Astrocyte (in vitro differentiated cells and primary cell): ENCODE data around the gene OR6C6. TPM values are rescaled to one million over a fixed set of nuclear protein-coding genes. Genes with fewer than 3 reads are reported as not detected.

Experiments
- DNase-seq: peaks from one replicate; pipeline ENCODE4 v3.0.0-alpha.2; 2010; ENCODE audit warnings: low read depth
- FAIRE-seq: peaks from 2 replicates; lab custom pipeline; 2011; peaks lifted over from hg19 to GRCh38; lab: Jason Lieb, UNC
- H2AFZ ChIP-seq: 2 replicates; pipeline ENCODE4 v1.6.0; 2012; ENCODE audit warnings: low read depth, low read length, inconsistent platforms
- H3K27ac ChIP-seq: 2 replicates; pipeline ENCODE4 v1.5.1; 2011; ENCODE audit warnings: low read depth, low read length, inconsistent platforms
- H3K27me3 ChIP-seq: 2 replicates; pipeline ENCODE4 v1.6.0; 2011; ENCODE audit warnings: low read length, inconsistent platforms; ENCODE audit not compliant: insufficient read depth
- H3K36me3 ChIP-seq: 2 replicates; pipeline ENCODE4 v1.5.1; 2011; ENCODE audit warnings: low read length, inconsistent platforms; ENCODE audit not compliant: insufficient read depth
- H3K4me1 ChIP-seq: 2 replicates; pipeline ENCODE4 v1.5.1; 2011; ENCODE audit warnings: low read length, inconsistent platforms; ENCODE audit not compliant: insufficient read depth
- H3K4me2 ChIP-seq: 2 replicates; pipeline ENCODE4 v1.6.0; 2012; ENCODE audit warnings: low read length, inconsistent platforms
- H3K4me3 ChIP-seq: 2 replicates; pipeline ENCODE4 v1.5.1; 2011; ENCODE audit warnings: low read depth, mild to moderate bottlenecking, low read length, inconsistent platforms; ENCODE audit not compliant: insufficient read depth
- H3K79me2 ChIP-seq: 2 replicates; pipeline ENCODE4 v1.6.0; 2012; ENCODE audit warnings: mild to moderate bottlenecking, low read length, inconsistent platforms; ENCODE audit not compliant: insufficient read depth
- H3K9ac ChIP-seq: 2 replicates; pipeline ENCODE4 v1.6.0; 2012; ENCODE audit warnings: mild to moderate bottlenecking, low read length, inconsistent platforms
- H3K9me3 ChIP-seq: 2 replicates; pipeline ENCODE4 v1.5.1; 2012; ENCODE audit warnings: low read depth, mild to moderate bottlenecking, low read length, inconsistent platforms; ENCODE audit not compliant: insufficient read depth
- H4K20me1 ChIP-seq: 2 replicates; pipeline ENCODE4 v1.6.0; 2012; ENCODE audit warnings: low read length, inconsistent platforms; ENCODE audit not compliant: insufficient read depth
- H3K27ac Mint-ChIP-seq: one replicate; pipeline ENCODE4 v1.8.0; 2021; ENCODE audit warnings: mild to moderate bottlenecking, mixed read lengths; ENCODE audit not compliant: unreplicated experiment
- H3K27me3 Mint-ChIP-seq: one replicate; pipeline ENCODE4 v1.8.0; 2021; ENCODE audit warnings: low read depth, mixed read lengths; ENCODE audit not compliant: unreplicated experiment
- H3K36me3 Mint-ChIP-seq: one replicate; pipeline ENCODE4 v1.8.0; 2021; ENCODE audit warnings: low read depth, mixed read lengths; ENCODE audit not compliant: unreplicated experiment
- H3K4me1 Mint-ChIP-seq: one replicate; pipeline ENCODE4 v1.8.0; 2021; ENCODE audit warnings: low read depth, mixed read lengths; ENCODE audit not compliant: unreplicated experiment
- H3K4me3 Mint-ChIP-seq: one replicate; pipeline ENCODE4 v1.8.0; 2021; ENCODE audit warnings: mild to moderate bottlenecking, moderate library complexity, mixed read lengths; ENCODE audit not compliant: unreplicated experiment
- H3K9me3 Mint-ChIP-seq: one replicate; pipeline ENCODE4 v1.8.0; 2021; ENCODE audit warnings: mild to moderate bottlenecking, mixed read lengths; ENCODE audit not compliant: unreplicated experiment
- EZH2 ChIP-seq: IDR thresholded peaks from 2 replicates; pipeline ENCODE4 v1.6.1; 2012; ENCODE audit warnings: mild to moderate bottlenecking, low read length, inconsistent platforms; ENCODE audit not compliant: insufficient read depth
- total RNA-seq: library from RNA; stranded (reverse); gene quantifications from 2 replicates; pipeline ENCODE4 v1.2.1, GENCODE V29; 2021
- TF ChIP-seq, protein P1 (sequence below): IDR thresholded peaks from 2 replicates; pipeline ENCODE4 v1.5.1; 2011; ENCODE audit warnings: low read depth, mild to moderate bottlenecking, inconsistent platforms, low read length, moderate library complexity; ENCODE audit not compliant: insufficient read depth

The OR6C6 gene
- total RNA-seq, 1 donor from 2014 or later: not detected

DNA sequence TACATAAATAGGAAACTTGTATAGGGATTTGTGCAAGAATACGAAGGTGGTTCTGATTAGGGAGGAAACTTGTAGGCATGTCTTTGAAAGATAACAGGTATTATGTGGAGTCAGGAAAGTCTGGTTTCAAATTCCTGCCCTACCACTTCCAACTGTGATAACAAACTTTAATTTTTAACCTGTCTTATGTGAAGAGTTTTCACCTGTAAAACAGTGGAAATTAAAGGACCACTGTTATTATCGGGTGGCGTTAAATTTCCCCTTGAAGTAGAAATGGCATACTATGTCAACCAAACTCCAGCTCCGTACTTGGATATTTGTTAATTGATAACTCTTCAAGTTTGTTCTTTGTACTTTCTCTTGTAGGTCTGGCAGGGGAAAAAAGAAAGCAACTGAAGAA is 23.8 kb upstream of the OR6C6 start:
- Mint-ChIP-seq H3K27me3 (no peaks in the 10 kb centered on the region), H3K4me3 (no peak overlapping the region)
- H3K4me3 ChIP-seq: no peak overlapping the region

DNA sequence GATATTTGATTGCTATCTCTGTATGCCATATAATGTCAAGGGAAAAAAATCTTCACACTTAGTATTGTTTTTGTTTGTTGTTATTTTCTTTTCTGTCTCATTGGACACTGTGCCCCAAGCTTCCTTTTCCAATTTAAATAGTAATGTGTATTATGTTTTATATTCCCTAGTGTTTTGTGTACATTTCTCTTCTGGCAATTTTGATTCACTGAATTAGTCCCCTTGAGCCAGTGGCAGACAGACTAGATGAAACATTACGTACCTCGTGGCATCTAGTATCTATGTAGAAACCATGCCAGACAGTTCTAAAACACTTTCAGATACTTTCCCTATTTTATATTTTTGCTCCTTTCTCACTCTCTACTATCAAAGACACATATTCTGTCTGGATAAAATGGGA is 17.7 kb upstream of the OR6C6 start, which contains the start of gene OR6C1:
OR6C1 (plus strand) TSS at position 301 of the 400 bp plus-strand sequence. CDS start 6,257 bp downstream, outside the sequence.
- H3K36me3 Mint-ChIP-seq: no peaks in the 10 kb centered on the region
- H3K9me3 Mint-ChIP-seq: no peaks in the 10 kb centered on the region
- no peak within 1 kb of the TSS for H3K9ac ChIP-seq
- FAIRE-seq (no peak), DNase-seq (no peak)
- no peaks in the 10 kb centered on the region for H3K36me3 ChIP-seq
- H3K27me3 ChIP-seq: no peaks in the 10 kb centered on the region
- H3K27ac Mint-ChIP-seq: no peak within 1 kb of the TSS
- peaks cover 4% of the 10 kb centered on the region for H3K4me1 Mint-ChIP-seq
- no peaks in the 10 kb centered on the region for H3K9me3 ChIP-seq
- no peak within 1 kb of the TSS for H3K4me3 Mint-ChIP-seq
- no peak within 1 kb of the TSS for H2AFZ ChIP-seq
- TF ChIP-seq, protein P1, sequence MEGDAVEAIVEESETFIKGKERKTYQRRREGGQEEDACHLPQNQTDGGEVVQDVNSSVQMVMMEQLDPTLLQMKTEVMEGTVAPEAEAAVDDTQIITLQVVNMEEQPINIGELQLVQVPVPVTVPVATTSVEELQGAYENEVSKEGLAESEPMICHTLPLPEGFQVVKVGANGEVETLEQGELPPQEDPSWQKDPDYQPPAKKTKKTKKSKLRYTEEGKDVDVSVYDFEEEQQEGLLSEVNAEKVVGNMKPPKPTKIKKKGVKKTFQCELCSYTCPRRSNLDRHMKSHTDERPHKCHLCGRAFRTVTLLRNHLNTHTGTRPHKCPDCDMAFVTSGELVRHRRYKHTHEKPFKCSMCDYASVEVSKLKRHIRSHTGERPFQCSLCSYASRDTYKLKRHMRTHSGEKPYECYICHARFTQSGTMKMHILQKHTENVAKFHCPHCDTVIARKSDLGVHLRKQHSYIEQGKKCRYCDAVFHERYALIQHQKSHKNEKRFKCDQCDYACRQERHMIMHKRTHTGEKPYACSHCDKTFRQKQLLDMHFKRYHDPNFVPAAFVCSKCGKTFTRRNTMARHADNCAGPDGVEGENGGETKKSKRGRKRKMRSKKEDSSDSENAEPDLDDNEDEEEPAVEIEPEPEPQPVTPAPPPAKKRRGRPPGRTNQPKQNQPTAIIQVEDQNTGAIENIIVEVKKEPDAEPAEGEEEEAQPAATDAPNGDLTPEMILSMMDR: no peak
- no peak within 1 kb of the TSS for H3K4me3 ChIP-seq
- H3K79me2 ChIP-seq: no peaks in the 10 kb centered on the region
- no peaks in the 10 kb centered on the region for H3K27me3 Mint-ChIP-seq
- no peaks in the 10 kb centered on the region for H4K20me1 ChIP-seq
- H3K4me1 ChIP-seq: no peaks in the 10 kb centered on the region
- H3K27ac ChIP-seq: no peak within 1 kb of the TSS
- no peak within 1 kb of the TSS for H3K4me2 ChIP-seq

More for the DNA sequence above, 23.8 kb upstream of the OR6C6 start:
- Histone ChIP-seq H3K79me2 (no peaks in the 10 kb centered on the region), H3K4me2 (no peak overlapping the region), H4K20me1 (no peaks in the 10 kb centered on the region), H3K27ac (no peak overlapping the region), H3K36me3 (no peaks in the 10 kb centered on the region), H3K9me3 (no peaks in the 10 kb centered on the region), H3K4me1 (no peaks in the 10 kb centered on the region), H3K9ac (no peak overlapping the region), H3K27me3 (no peaks in the 10 kb centered on the region), H2AFZ (no peak overlapping the region)
- Mint-ChIP-seq H3K27ac (no peak overlapping the region), H3K4me1 (no peaks in the 10 kb centered on the region), H3K9me3 (no peaks in the 10 kb centered on the region), H3K36me3 (no peaks in the 10 kb centered on the region)
- no peak for FAIRE-seq
- DNase-seq: no peak
- TF ChIP-seq, protein P1: no peak
- TF ChIP-seq EZH2: no peak

DNA sequence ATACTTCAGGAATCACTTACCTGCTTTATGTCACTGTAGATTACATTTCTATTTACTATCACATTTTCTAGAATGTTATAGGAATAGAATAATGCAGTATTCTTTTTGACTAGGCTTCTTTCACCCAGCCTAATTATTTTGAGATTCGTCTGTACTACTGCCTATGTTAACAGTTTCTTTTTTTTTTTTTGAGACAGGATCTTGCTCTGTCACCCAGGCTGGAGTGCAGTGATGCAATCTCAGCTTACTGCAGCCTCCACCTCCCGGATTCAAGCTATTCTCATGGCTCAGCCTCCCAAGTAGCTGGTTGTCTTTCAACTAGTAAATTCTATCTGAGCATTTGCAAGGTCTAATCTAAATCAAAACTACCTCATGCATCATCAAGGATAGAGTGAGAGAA is 6.4 kb downstream of the OR6C6 start:
- FAIRE-seq: no peak
- Histone ChIP-seq H3K9me3 (no peaks in the 10 kb centered on the region), H3K79me2 (no peaks in the 10 kb centered on the region), H3K36me3 (no peaks in the 10 kb centered on the region), H2AFZ (no peak overlapping the region), H3K27ac (no peak overlapping the region), H3K4me3 (no peak overlapping the region), H3K9ac (no peak overlapping the region), H3K4me1 (no peaks in the 10 kb centered on the region), H4K20me1 (no peaks in the 10 kb centered on the region), H3K27me3 (no peaks in the 10 kb centered on the region), H3K4me2 (no peak overlapping the region)
- TF ChIP-seq, protein P1: no peak
- no peak for TF ChIP-seq EZH2
- H3K27me3 Mint-ChIP-seq: no peaks in the 10 kb centered on the region
- DNase-seq: no peak
- H3K4me3 Mint-ChIP-seq: no peak overlapping the region
- no peak overlapping the region for H3K27ac Mint-ChIP-seq
- H3K36me3 Mint-ChIP-seq: no peaks in the 10 kb centered on the region
- no peaks in the 10 kb centered on the region for H3K9me3 Mint-ChIP-seq
- no peaks in the 10 kb centered on the region for H3K4me1 Mint-ChIP-seq
